CD4-positive, alpha-beta T cell treated with Interleukin-15 for 1 hour (primary cell): ENCODE results near the gene DNAH8.
A peak's percentile ranks its signal among the peaks of the same experiment; 100 is the strongest.
"Not testable (repeated sequence)": the region's sequence is repeated elsewhere in the genome, so short reads cannot be mapped to it uniquely, and the experiment has no call there.

ENCODE experiments used
- DNase-seq: peaks from one replicate; pipeline ENCODE4 v3.0.0-alpha.2; 2020

DNAH8 gene

DNA sequence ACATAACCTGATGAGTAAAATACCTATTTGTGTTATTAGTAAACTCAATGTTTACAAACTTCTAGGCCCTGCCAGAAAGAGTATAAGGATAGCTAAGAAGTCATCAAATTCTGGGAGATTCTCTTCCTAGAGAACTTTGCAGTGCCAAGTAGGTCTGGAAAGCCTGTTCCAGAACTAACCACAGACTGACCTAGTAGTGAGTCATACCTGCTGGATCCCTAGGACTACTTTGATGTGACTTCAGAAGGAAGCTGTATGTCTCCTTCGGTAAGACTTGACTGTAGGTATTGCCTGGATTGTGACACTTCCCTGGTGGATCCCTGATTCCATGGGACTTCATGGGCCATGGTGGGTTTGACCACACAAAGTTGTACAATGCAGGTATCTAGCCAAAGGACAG, 131.7 kb downstream of the DNAH8 start:
- DNase-seq = no peak

DNA sequence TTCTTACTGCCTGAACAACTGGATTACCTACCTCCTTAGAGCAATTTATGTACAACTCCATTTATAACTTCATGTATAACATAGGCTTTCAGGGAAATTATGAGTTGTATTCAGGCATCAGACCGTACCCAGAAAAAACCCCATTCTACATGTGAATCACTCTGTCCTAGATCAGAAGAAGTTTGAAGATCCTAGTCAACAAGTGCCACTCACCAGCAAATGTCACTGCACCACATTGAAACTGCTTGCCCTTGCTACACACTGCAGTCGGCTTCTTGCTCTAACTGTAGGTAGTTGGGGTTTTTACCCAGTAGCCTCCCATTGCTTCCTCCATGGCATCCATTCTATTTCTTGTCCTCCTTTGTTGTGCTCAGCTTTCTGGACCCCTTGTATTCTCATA, 132.4 kb downstream of the DNAH8 start:
- DNase-seq = no peak

DNA sequence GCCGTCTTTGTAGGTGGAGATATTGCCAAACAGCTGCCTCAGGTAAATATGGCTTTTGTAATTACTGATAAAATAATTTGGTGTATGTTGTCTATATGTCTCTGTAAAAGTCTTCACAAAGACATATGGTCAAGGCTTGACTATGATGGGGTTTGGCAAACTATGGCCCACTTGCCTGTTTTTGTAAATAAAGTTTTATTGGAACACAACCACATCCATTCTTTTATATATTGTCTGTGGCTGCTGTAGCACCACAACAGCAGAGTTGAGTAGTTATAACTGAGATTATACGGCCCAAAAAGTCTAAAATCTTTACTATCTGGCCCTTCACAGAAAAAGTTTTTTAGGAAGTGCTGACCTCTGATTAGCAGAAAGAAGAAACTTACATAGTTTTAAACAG, 133.6 kb downstream of the DNAH8 start:
- no peak for DNase-seq

DNA sequence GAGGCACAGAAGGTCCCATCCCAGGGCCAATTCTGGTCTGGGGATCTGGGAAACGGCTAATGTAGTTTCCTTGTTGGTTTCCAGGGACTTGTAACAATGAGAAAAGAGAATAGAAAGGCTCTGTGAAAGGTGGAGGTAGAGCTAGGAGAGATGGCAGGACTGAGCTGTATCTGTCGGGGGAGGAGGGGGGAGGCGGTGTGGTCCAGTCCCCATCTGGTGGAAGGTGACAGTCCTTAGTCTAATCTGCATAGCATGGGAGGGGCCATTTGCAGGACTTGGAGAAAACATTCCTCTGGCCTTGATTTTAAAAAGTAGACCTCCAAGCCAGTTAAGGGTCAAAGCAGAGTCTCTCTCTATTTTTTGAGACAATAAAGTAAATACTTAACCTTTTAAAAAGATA, 137.1 kb downstream of the DNAH8 start:
- DNase-seq = no peak

DNA sequence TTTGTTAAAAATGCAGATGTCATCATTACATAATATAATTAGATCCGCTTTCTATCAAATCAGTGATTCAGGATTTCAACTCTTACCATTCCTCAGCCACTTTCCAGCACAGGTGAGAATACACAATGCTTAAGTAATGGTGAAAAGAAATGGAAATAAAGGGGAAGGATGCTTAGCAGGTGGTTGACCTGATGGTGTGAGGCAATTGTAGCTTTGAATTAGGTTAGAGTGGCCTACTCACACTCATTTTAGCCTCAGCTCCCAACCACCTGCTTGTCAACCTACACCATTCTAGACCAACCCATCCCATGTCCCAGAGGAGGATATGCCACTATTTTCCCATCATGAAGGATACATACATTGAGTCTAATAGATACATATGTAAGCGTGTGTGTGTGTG, 138.1 kb downstream of the DNAH8 start:
- DNase-seq = no peak

DNA sequence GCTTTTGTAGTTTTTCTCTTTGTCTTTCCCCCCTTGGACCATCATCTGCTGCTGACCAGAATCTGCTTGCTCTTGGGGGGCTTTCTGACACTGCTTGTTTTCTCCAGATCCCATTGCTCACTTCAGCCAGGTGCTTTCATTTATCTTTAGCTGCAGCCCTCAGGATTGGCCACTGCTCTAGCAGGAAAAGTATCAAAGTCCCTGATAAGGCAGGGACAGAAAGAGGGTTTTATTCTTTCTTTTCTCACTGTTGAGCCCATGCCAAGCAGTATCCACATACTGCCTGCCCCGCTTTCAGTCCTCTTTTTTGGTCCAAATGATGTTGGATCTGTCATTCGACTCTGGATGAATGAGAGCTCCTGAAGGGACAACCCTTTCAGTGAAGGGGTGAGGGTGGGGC, 141.4 kb downstream of the DNAH8 start:
- no peak for DNase-seq

DNA sequence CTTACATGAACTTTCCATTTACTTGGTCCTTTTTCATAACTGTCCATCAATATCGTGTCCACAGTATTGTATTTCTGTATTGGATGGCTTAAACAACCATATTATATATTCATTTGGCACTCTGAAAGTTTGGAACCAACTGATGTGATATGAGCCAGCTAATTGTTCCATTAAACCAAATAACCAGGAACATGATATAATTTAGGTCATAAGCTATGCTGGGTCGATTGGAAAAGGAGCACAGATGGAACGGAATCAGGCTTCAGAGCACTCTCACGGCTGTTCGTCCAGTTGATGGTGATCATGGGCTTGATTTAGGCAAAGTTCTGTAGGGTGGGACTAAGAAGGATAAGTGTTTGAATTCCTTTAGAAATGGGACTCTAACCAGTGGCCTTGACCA, 142.7 kb downstream of the DNAH8 start:
- DNase-seq = no peak

DNA sequence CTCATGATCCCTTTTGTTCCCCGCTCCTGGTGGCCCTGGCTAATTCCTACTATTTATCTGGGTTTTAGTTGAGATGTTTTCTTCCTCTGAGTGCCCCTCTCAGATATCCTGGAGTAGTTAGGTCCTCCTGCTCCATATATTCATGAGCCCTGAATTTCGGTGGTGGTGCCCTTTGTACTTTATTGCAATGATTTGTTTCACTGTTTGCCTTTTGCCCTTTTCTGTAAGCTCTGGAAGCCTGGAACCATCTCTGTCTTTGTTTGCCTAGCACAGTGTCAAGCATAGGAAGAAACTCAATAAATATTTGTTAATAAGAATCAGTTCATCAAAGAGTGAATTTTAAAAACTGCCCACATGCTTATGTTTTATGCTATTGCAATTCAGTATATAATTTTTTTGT, 144.9 kb downstream of the DNAH8 start:
- no peak for DNase-seq

DNA sequence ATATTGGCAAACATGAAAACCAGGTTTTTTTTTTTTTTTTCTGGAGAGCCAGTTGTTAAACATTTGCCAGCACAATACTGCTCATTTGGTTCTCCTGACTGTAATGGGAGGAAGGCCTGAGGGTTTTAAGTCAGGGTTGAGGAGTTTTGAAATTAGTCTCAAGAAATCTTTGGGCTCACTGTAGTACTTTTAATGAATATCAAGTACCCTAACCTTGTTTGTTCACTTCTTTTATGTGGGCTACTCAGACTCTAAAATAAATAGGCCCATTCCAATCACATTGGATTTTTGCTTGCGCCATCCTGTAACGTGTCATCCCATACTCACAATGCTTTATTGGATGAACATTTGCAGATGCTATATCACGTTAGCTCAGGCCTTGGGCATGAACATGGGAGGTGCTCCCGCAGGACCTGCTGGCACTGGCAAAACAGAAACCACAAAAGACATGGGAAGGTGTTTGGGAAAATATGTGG, 146.9 kb downstream of the DNAH8 start:
- no peak for DNase-seq

DNA sequence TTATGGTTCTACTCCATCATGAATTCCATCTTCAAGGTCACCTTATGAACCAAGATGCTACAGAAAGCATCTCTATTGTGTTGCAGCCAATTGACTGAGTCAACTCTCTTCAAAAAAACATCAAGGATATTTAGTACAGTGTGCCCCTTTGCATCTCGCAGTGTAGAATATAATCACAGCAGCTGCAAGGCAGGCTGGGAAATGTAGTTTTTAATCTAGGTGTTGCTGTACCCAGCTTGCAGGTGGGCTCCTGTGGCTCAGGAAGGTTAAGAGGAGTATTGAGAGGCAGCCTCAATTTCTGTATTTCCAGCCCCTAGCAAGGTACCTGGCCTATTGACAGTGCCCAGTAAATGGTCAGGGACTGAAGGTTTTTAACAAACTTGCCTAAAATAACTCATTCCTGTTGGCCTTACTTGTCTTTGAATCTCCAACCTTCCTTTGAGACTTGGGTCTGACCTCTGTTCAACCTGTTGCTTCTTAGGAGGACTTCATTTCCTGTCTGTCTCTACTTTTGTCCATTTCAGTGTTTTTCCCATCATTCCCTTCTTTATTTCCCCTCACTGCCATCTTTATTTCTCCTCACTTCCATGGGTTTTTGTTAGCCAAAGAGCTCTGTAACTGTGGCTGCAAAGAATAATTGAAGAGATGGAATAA, 150.5 kb downstream of the DNAH8 start:
- DNase-seq = no peak

DNA sequence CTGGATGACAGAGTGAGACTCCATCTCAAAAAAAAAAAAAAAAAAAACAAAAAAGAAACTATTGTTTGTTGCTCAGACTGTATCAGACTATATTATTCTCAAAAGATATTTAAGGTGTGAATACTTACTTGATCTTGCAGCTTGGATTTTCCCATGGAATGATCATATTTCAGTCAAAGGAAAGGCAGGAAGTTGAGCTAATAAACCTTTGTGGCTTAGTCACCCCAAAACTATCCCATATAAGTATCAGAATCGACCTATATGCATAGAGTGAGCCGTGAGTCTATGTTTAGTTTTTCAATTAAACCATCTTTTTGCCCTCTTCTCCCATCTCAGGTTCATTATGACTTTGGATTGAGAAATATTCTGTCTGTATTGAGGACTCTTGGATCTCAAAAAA, 152.6 kb downstream of the DNAH8 start:
- no peak for DNase-seq

DNA sequence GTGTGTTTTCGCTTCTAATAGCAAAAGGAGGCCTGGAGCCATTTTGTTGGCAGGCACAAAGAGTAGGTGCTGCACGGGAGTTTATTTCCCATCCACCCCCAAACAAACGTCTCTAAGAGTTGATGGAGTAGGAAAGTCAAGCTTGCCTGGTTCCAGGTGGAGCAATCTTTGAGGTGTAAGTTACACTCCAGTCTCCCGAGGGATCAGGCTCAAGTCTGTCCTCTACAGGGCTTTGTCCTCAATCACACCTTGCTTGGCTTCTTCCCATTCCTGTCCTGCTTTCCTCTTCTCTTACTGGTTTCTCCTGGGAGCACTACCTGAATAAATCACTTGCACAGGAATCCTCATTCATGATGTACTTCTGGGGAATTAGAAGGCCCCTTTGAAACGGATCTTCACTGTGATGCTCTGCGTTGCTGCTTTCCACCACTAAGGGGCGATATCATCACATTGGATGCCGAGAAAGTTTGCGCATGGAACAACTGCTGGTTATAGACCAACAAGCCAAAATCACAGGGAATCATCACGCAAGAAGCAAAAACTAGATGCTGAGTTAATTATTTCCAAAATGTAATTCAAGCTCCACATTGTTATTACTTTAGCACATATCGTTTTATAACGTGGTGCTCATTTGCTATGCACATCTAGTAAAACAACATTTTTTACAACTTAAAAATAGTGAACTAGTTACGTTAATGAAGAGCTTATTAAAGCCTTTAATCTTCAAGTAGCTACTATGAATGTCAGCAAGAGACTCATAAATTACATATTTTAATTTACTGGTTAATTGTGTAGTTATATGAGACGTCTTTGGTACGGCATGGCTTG, 156.8 kb downstream of the DNAH8 start:
- peak; percentile 36 for DNase-seq

DNA sequence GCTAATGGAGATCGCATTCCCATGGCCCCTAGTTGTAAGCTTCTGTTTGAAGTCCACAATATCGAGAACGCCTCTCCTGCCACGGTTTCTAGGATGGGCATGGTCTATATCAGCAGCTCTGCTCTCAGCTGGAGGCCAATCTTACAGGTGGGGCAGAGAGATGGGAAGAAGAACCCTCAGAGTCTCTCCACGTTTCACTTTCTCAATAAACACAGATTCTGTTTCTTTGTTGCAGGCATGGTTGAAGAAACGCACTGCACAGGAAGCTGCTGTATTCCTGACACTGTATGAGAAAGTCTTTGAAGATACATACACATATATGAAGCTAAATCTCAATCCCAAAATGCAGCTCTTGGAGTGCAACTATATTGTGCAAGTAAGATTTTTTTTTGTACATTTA, 157.9 kb downstream of the DNAH8 start:
- no peak for DNase-seq

DNA sequence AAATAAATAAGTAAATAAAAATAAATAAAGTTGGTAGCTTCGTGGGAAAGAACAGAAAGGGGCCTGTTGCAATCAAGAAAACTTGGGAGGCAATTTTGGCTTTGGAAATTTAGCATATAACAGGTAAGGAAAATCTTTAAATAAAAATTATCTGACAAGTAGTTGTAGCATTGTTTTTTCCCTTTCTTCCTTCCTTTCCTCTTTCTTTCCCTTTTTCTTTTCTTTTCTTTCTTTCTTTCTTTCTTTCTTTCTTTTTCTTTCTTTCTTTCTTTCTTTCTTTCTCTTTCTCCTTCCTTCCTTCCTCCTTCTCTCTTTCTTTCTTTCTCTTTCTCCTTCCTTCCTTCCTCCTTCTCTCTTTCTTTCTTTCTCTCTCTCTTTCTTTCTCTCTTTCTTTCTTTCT, 158.7 kb downstream of the DNAH8 start:
- DNase-seq = not testable (repeated sequence)

DNA sequence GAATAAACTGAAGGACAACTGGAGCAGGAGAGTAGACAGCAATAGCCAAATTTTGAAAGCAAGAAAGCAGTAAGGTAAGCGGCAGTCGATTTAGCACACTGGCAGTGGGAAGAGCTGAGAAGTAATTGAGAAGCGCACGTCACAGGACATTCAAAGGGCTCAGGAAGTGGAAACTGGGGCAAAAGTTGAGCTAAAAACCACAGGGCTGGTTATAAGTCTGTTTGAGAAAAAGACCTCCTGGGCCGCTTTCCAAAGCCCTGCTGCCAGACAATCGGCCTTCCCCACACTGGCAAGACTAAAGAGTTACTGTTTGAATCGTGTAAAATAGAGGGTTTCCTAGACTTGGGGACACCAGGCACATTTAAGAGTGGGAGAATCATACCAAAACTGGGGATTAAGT, 161.4 kb downstream of the DNAH8 start:
- DNase-seq = peak; percentile 36

DNA sequence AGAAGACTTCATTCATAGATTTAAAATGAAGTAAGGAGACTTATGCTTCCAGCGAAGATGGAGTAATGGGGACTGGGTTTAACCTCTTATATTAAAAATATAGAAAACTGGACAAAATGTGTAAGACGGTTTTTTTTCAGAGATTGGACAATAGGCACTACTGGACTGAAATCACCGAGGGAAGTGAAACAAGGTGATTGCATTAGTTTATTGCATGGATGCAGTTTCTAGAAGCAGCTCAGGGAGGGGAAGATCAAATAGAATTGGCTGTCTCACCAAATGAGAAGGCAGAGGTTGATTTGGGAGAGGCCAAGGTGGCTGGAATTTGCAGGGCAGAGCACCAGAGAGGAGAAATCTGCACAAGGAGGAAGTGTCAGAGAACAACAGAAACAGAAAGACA, 162.6 kb downstream of the DNAH8 start:
- DNase-seq = no peak

DNA sequence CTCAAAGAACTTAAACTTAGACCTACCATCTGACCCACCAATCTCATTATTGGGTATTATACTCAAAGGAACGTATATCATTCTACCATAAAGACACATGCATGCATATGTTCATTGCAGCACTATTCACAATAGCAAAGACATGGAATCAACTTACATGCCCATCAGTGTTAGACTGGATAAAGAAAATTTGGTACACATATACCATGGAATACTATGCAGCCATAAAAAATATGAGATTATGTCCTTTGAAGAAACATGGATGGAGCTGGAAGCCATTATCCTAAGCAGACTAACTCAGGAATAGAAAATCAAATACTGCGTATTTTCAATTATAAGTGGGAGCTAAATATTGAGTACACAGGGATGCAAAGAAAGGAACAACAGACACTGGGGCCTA, 167.0 kb downstream of the DNAH8 start:
- no peak for DNase-seq

DNA sequence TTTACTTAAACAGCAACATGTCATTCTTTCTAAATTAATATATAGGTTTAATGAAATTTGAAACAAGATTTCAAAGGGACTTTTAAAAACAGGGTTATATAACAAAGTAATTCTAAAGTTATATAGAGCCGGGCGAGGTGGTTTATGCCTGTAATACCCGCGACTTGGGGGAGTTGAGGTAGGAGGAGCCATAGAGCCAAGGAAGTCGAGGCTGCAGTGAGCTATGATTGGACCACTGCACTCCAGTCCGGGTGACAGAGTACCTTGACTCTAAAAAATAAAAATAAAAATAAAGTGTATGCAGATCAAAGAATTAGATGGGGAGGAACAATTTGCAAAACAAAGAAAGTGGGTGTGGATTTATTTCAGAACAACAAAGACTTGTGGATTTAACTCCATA, 182.4 kb downstream of the DNAH8 start:
- DNase-seq = no peak

DNA sequence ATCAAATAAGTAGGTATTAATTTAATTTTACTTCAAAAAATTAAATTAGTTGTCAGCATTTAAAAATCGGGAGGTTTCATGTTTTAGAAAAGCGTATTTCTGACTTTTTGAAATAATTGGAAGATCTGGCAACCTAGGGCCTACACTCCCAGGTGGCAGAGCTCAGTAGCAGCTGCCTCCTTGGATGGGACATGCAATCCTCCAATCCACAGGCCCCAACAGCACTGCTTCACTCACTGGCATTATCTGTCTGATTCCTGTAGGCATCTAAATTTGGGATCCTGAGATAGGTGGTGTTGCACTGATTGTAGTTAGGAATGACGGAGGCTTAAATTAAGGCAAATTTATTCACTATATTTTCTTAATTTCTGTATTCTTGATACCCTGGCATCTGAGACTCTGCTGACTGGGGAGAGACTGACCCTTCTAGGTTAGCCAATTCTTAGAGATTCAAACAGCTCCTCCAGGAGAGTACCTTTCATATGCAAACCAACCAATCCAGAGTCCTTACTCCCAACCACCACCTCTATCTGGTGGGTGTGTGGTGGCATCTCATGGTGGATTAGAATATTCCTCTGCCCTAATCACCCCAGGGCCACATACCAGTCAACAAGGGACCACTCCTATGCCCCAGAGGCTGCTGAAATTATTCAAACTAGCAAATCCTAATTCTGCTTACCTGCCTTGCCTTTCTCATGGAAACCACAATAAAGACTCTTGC, 186.9 kb downstream of the DNAH8 start:
- DNase-seq = no peak

DNA sequence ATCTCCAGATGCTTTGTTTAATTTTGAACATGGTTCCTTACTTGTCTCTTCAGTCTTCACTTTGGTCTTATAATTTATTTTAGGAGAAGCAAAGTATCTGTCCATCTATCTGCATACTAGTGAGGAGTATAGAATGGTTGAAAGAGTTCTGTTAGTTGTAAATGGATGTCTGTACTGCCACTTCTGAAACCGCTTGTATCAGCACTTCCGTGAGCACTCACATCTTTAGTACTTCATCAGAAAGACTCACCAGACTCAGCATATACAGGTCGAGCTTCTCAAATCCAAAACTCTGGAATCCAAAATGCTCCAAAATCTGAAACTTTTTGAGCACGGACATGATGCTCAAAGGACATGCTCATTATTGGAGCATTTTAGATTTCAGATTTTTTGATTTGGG, 191.5 kb downstream of the DNAH8 start:
- no peak for DNase-seq

DNA sequence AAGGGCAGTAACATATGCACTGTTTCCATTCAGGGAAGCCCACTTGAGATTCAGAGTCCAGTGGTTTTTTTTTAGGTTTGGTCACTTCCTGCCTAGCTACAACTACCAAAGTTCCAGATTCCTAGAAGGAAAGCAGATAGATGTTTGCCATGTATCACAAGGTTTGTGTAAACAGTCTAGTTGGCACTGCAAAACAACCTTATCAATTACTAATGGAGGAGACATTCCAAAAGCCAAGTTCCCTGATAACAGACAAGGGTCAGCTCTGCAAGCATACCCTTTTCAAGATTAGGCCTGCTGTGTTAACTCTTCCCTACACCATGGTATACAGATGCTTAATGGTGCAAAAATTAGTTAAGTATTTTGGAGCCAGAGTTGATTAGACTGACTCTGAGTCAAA, 192.2 kb downstream of the DNAH8 start:
- no peak for DNase-seq

DNA sequence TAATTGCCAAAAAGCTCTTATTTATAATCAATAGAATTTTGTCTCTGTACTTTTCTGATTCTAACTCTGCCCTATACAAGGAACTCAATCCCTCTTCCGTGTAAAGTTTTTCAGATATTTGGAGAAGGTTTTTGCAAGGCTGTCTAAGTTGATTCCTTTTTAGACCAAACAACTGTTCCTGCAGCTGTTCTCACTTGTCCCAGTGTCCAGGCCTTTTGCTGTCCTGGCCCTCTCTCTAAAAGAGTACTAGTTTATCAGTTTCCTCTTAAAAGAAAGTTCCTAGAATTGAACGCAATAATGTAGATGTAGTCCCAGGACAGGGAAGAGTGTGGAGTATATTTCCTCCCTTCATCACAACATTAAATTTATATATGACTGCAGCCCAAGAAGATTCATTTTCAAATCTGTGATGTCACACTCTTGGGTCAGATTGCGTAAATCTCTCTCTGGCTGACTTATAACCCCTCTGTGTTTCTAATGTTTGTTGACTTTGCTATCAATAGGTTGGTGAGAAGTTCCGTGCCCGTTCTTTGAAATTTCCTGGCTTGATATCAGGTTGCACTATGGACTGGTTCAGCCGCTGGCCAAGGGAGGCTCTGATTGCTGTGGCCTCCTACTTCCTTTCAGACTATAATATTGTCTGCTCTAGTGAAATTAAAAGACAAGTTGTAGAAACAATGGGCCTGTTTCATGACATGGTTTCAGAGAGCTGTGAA, 194.1 kb downstream of the DNAH8 start:
- no peak for DNase-seq

DNA sequence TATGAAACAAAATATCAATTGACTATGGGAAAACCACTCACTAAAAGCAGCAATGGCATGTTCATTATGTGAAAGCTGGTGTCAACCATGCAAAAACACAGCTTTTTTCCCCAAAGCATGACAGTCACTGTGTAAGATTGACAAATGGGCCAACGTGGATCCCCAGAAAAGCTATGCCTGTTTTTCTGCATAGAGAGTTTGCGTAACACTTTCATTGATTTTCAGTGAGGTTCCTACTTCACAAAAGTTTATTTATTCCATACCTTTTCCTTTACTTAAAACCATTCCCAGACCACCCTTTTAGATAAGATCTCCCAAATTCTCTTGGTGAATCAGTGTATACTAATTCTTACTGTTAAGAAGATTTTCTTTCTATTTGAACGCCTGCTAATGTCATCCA, 195.1 kb downstream of the DNAH8 start:
- DNase-seq = no peak
